GM18526 (cell line): ENCODE measurements around the gene MAPK6.

Source experiments
- POLR2A ChIP-seq: IDR thresholded peaks from 3 replicates; pipeline ENCODE4 v1.6.1; 2011; ENCODE audit not compliant: insufficient read length; ENCODE audit errors: extremely low read depth

The MAPK6 gene

DNA sequence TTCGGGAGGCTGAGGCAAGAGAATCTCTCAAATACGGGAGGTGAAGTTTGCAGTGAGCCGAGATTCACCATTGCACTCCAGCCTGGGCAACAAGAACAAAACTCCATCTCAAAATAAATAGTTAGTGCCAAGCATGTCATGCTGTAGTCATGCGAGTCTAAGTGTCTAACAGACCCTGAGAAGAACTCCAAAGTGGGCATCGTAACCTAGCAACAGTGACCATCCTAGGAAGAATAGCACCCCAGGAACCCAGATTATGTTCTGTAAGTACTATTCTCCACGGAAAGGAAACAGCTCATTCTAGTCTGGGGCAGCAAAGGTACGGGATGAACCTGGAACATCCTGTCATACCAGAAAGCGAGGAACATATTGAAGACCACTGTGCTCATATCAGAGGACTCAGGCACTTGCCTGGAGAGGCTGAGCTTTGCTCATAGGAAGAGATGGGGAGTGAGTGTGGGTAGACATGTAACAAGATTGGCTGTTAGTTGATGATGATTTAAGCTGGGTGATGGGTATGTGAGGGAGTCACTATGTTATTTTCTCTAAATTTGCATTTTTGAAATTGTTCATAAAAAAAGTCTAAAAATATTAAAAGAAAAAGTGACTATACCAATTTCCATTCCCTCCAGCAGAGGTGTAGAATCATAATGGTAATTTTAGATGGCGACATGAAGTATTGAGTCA, 61.8 kb downstream of the MAPK6 start:
- TF ChIP-seq POLR2A: no peak

DNA sequence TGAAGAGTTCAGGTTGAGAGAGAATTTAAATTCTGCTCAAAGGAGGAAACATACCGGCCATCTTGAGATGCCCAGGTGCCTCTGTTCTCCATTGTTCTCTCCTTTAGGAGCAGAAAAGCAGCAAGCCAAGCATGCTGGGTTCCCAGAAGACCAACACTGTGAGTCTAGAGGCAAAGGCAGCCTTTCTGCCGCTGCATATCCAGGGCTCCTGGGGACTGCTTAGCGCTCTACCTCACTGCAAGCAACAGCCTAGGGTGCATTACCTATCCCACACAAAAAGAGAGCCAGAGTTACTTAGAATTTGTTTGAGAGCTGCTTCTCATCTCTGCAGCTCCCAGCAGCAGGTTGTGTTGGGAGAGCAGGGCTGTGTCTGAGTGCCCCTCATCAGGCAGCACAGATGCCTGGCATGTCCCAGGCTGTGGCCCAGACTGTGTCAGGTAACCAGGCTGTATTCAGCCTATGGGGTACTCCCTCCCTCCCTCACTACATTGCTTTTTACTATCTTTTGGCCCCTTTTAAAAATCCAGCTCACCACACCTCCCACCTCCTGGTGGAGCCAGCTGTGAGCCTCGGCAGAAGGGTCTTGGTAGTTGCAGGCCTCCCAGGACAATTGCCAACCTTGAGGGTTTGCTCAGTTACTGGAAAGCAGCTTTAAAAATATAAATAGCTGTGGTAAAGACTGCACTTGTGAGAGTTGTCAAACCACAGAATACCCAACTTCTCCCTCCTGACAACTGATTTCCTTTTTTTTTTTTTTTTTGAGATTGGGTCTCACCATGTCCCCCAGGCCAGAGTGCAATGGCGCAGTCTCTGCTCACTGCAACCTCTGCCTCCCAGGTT, 63.4 kb downstream of the MAPK6 start:
- no peak for TF ChIP-seq POLR2A

- no peak for TF ChIP-seq POLR2A
Measured at GRCh38 chr15:52083603-52084002, 64.6 kb downstream of the MAPK6 start.

GRCh38 chr15:52085299-52085698, 66.3 kb downstream of the MAPK6 start:
- no peak for TF ChIP-seq POLR2A

GRCh38 chr15:52086011-52086786, 67.2 kb downstream of the MAPK6 start:
- no peak for TF ChIP-seq POLR2A

- no peak for TF ChIP-seq POLR2A
Measured at GRCh38 chr15:52090193-52090592, 71.2 kb downstream of the MAPK6 start.

- TF ChIP-seq POLR2A: no peak
Measured at GRCh38 chr15:52093167-52093538, 74.1 kb downstream of the MAPK6 start.

DNA sequence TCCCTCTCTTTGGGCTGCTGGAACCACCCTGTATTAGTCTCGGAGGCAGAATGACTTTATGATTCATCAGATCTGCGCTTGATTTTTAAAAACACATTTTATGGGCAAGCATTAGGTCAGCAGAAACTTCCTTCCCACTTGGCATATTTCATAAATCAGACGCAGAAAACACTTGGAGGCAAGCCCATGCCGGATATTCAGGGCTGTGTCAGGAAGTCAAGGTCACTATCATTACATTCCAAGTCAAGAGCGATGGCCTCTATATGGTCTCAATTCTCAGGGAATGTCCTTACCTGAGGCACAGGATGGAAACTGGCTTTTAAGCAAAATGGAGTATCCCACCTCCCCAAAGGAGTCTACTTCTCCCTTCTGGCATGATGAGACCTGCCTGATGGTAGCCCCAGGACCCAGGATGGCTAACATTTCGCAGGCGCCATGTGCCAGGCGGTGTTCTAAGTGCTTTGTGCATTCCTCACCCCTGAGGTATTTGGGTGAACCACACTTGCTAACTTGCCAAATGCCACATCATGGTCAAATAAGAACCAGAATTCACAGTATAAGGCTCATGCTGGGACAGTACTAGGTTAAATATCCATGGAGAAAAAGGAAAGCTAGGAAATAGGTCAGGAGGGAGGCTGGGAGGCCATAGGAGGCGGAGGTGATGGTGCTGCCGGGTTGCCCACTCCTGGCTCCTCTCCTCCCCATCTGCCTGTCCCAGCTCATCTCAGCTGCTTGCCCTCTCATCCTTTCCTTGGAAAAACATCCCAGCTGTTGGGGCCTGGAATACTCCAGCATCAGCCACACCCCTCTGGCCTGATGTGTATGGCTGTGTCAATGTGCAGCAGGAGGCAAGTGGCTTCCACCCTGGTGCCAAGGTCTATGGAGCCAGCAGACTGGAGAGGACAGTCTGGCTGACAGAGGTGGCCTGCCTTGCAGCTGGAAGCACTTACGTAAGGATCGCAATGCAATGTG, 74.8 kb downstream of the MAPK6 start:
- no peak for TF ChIP-seq POLR2A

GRCh38 chr15:52094811-52095584, 76.0 kb downstream of the MAPK6 start:
- no peak for TF ChIP-seq POLR2A

- no peak for TF ChIP-seq POLR2A
Measured at GRCh38 chr15:52095597-52096262, 76.7 kb downstream of the MAPK6 start.

DNA sequence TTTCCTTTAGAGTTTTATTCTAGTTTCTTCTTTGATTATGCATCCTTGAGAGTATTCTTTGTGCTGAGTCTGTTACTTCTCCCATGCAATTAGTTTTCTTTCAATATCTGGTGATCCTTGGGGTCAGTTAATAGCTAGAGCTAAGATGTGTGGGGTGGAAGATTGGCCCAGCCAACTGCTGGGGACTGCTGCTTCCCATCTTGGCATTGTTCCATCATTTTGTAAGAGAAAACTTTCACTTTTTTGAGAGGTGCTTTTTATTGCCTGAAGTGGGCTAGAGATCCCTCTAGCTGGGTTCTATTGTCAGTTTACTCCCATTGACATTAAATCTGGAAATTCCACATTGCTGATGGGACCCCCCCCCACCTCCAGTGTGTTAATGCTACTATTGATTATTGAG, 78.2 kb downstream of the MAPK6 start:
- TF ChIP-seq POLR2A: no peak

- no peak for TF ChIP-seq POLR2A
Measured at GRCh38 chr15:52098323-52098722, 79.3 kb downstream of the MAPK6 start.

- TF ChIP-seq POLR2A: no peak
Measured at GRCh38 chr15:52099651-52100272, 80.7 kb downstream of the MAPK6 start.
